ENCODE data around the gene SLC41A1.

Gene SLC41A1

GRCh38 chr1:205750138-205751035 is 62.6 kb downstream of the SLC41A1 start, which contains the start of gene NUCKS1:
Gene NUCKS1 (minus strand): TSS chr1:205750182. CDS start chr1:205749973, 209 bp downstream.
- DNase-seq = peak; percentile 88 to 97

DNA sequence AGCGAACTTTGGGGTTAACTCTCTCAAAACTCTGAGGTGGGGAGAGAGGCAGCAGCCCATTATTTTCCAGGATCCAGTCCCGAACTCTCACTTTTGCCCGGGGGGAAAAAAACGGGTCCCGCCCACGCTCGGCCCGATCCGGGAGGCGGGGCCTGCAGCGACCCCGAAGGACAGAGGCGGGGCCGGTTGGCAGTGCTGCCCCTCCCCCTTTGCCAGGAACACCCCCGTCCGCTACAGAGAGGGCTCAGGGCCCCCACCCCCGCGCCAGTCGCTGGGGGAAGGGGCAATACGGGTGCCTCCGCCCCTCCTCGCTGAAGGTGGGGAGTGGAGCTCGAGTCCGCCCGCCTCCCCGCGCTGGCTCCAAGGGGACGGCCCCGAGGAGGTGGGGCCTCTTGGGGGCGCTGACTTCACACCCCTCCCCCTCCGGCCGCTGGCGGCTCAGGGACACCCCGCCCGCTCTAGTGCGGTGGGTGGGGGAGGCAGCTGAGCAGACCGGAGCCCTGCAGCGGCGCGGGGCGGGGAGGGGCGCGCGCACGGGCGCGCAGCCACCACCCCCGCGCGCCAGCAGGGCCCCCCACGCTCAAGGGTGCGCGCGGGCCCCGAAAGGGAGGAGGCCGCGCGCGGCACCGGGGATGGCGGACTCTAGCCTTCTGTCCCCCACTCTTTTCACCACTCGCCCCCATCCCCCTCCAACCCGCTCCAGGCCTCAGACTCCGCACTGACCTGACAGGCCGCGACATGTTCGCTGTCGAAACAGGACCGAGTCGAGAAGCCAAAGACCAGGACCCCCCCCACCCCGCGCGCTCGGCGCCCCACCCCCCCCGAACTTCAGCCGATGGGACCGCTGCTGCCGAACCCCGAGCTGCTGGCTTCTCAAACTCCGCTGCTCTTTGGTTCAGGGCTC is 63.5 kb downstream of the SLC41A1 start:
- peak in 1 of 2 experiments; percentile 22 for DNase-seq

- no peak for DNase-seq
These were observed 64.4 kb downstream of the SLC41A1 start for GRCh38 chr1:205748403-205749233.

- no peak for DNase-seq
These were observed 66.1 kb downstream of the SLC41A1 start for GRCh38 chr1:205746757-205747412.

GRCh38 chr1:205744403-205744802 is 68.6 kb downstream of the SLC41A1 start:
- no peak for DNase-seq

DNA sequence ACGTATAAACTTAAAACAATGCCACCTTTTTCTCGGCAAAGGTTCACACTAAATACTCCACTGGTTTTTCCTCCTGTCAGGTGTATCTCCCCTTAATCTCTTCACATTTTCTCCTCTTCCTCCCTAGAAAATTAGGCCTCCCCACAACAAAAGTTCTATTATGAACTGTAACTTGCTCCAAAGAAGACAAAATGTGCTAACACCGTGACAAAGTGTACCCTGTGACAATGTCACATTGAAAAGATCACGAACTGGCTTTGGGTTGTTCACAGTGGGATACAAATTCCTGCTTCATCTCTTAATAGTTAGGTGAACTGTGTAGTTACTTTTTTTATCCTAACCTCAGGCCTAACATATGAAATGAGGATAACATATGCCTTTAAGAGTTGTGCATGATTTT is 69.0 kb downstream of the SLC41A1 start:
- DNase-seq = no peak

- DNase-seq = no peak
These were observed 71.3 kb downstream of the SLC41A1 start for GRCh38 chr1:205741681-205742080.

GRCh38 chr1:205739348-205740160 is 73.4 kb downstream of the SLC41A1 start:
- no peak for DNase-seq

All from cerebellar nuclear complex (tissue), 1 donor.